GM12874 (cell line): Measurements from ENCODE around the gene TFAP2B.

Source experiments
- CTCF ChIP-seq: IDR thresholded peaks from 2 replicates; pipeline ENCODE4 v1.5.1; 2011; ENCODE audit warnings: low read depth, mild to moderate bottlenecking, control low read depth, low read length, moderate library complexity; ENCODE audit not compliant: insufficient read depth

TFAP2B gene

GRCh38 chr6:50818673-50819072 lies at the start of gene TFAP2B:
Gene TFAP2B, plus strand, starts transcription at chr6:50818871. Its CDS starts 21 bp downstream, at chr6:50818892.
- no peak for TF ChIP-seq CTCF

GRCh38 chr6:50778696-50779095 lies 40.0 kb upstream of the TFAP2B start:
- no peak for TF ChIP-seq CTCF

DNA sequence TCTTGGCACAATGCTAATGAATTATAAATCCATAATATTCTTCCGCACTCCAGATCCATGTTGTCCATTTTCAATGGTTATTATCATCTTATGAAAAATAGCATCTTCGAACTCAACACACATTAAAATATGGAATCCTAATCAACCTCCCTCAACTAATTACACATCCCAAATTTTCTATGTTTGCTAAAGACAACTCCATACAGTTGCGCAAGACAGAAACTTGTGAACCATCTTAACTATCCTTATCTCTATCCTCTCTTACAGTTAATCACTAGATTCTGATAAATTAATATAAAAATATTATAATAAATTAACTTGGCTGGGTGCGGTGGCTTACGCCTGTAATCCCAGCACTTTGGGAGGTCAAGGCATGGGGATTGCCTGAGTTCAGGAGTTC lies 38.3 kb upstream of the TFAP2B start:
- no peak for TF ChIP-seq CTCF

GRCh38 chr6:50785921-50786320 lies 32.8 kb upstream of the TFAP2B start:
- TF ChIP-seq CTCF: no peak

- TF ChIP-seq CTCF: peak; percentile 60
These were observed 26.7 kb upstream of the TFAP2B start for GRCh38 chr6:50791900-50792508.

DNA sequence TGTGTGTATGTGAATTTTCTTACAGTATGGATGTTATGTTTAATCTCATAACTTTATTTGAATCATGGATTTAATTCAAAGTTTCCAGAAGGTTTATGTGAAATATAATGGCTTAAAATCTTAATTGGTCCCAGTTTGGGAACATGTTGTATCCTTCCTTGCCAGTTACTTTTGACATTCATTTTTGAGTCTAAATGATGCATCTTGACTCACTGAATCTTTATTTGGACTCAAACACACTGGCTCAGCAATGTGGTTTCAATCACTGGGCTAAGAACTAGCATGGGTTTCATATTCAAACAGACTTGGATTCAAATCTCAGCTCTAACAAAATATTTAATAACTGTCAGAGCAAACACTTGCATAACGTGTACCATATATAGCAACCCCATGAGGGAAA lies 25.9 kb upstream of the TFAP2B start:
- no peak for TF ChIP-seq CTCF

GRCh38 chr6:50795574-50795973 lies 23.1 kb upstream of the TFAP2B start:
- TF ChIP-seq CTCF: no peak
